H1 (cell line): Measurements from ENCODE around the gene LRRTM4. TPM values are rescaled to one million over a fixed set of nuclear protein-coding genes. Genes with fewer than 3 reads are reported as not detected.

ENCODE experiments used
- CTCF ChIA-PET: fragments of 300-600 bp; sonication (Branson Sonifier 250); formaldehyde crosslinking; loops from one replicate; lab custom pipeline; 2021; ENCODE audit not compliant: partially characterized antibody; lab: Charles Lee
- POLR2A ChIA-PET: fragments of 300-600 bp; sonication (Branson Sonifier 250); formaldehyde crosslinking; loops from one replicate; lab custom pipeline; 2021; ENCODE audit warnings: inconsistent platforms; ENCODE audit not compliant: partially characterized antibody; lab: Charles Lee
- DNase-seq, 2 experiments: peaks; one replicate each; pipeline versions ENCODE4 v3.0.0 to v3.0.0-alpha.2; 2010 to 2022; ENCODE audit warnings: low spot score in 2 of 2, low read depth in 1 of 2, mixed read lengths in 1 of 2
- FAIRE-seq: peaks from 2 replicates; lab custom pipeline; 2011; peaks lifted over from hg19 to GRCh38; lab: Jason Lieb, UNC
- H2AFZ ChIP-seq: 2 replicates; pipeline ENCODE4 v1.8.1; 2012; ENCODE audit warnings: low read length, inconsistent platforms
- H2AK5ac ChIP-seq: 2 replicates; pipeline ENCODE4 v1.6.1; 2013; ENCODE audit warnings: low read depth, low read length
- H2BK120ac ChIP-seq: replicated peaks from 2 replicates; pipeline ENCODE3; 2013; ENCODE audit warnings: low read depth, low read length, inconsistent platforms
- H2BK12ac ChIP-seq: 2 replicates; pipeline ENCODE4 v1.6.1; 2013; ENCODE audit warnings: low read depth, low read length
- H2BK15ac ChIP-seq: 2 replicates; pipeline ENCODE4 v1.6.1; 2013; ENCODE audit warnings: low read length
- H2BK20ac ChIP-seq: 2 replicates; pipeline ENCODE4 v1.6.1; 2013; ENCODE audit warnings: low read length
- H2BK5ac ChIP-seq: 2 replicates; pipeline ENCODE4 v1.6.1; 2013; ENCODE audit warnings: low read depth, low read length
- H3K14ac ChIP-seq: 2 replicates; pipeline ENCODE4 v1.6.1; 2013; ENCODE audit warnings: inconsistent platforms; ENCODE audit not compliant: insufficient read length
- H3K18ac ChIP-seq: 2 replicates; pipeline ENCODE4 v1.6.1; 2013; ENCODE audit warnings: low read length; ENCODE audit errors: extremely low read depth
- H3K23ac ChIP-seq: 2 replicates; pipeline ENCODE4 v1.6.1; 2013; ENCODE audit warnings: inconsistent platforms; ENCODE audit not compliant: insufficient read length
- H3K23me2 ChIP-seq: 2 replicates; pipeline ENCODE4 v1.6.1; 2013; ENCODE audit warnings: low read depth, low read length
- H3K27ac ChIP-seq: 2 replicates; pipeline ENCODE4 v1.6.1; 2011; ENCODE audit warnings: low read depth, low read length, inconsistent platforms
- H3K27me3 ChIP-seq, 4 experiments: replicated peaks in 1 of 4; 1 replicate in 1 of 4; 2 replicates in 3 of 4; pipeline versions ENCODE4 v1.6.1 to v1.8.1; 2011 to 2013; ENCODE audit warnings: low read length in 3 of 4, mild to moderate bottlenecking in 3 of 4, inconsistent platforms in 2 of 4, mixed read lengths in 2 of 4, moderate library complexity in 1 of 4; ENCODE audit not compliant: control insufficient read depth in 3 of 4, insufficient read depth in 3 of 4; ENCODE audit errors: extremely low read depth in 1 of 4
- H3K36me3 ChIP-seq, 4 experiments: 2 replicates each; pipeline versions ENCODE4 v1.6.1 to v1.8.1; 2011 to 2013; ENCODE audit warnings: mild to moderate bottlenecking in 4 of 4, low read length in 3 of 4, moderate library complexity in 2 of 4, control low read depth in 1 of 4, inconsistent platforms in 1 of 4; ENCODE audit not compliant: insufficient read depth in 4 of 4, control insufficient read depth in 2 of 4
- H3K4ac ChIP-seq: replicated peaks from 2 replicates; pipeline ENCODE3; 2013; ENCODE audit warnings: low read length, low read depth, mixed read lengths, inconsistent platforms; ENCODE audit not compliant: insufficient read length
- H3K4me1 ChIP-seq, 4 experiments: replicated peaks in 1 of 4; 1 replicate in 1 of 4; 2 replicates in 3 of 4; pipeline versions ENCODE4 v1.6.1 to v1.8.1; 2011 to 2013; ENCODE audit warnings: low read length in 3 of 4, inconsistent platforms in 2 of 4, mixed read lengths in 1 of 4; ENCODE audit not compliant: insufficient read depth in 4 of 4, control insufficient read depth in 3 of 4
- H3K4me2 ChIP-seq, 2 experiments: 2 replicates each; pipeline versions ENCODE4 v1.6.1 to v1.8.1; 2011 to 2013; ENCODE audit warnings: low read depth in 2 of 2, low read length in 2 of 2, control low read depth in 1 of 2, inconsistent platforms in 1 of 2, mild to moderate bottlenecking in 1 of 2; ENCODE audit not compliant: insufficient read depth in 1 of 2
- H3K4me3 ChIP-seq, 4 experiments: fragments of 200-600, 300-600 bp in 1 of 4; sonication (generic), shearing (Covaris generic), sonication (Bioruptor Twin) in 1 of 4; 2 replicates each; pipeline versions ENCODE4 v1.5.1 to v1.8.1; 2011 to 2016; ENCODE audit warnings: low read length in 4 of 4, low read depth in 3 of 4, control low read depth in 2 of 4, inconsistent platforms in 2 of 4, mild to moderate bottlenecking in 2 of 4, mixed read lengths in 1 of 4, moderate library complexity in 1 of 4; ENCODE audit not compliant: insufficient read depth in 2 of 4; ENCODE audit errors: extremely low read depth in 1 of 4
- H3K56ac ChIP-seq: replicated peaks from 2 replicates; pipeline ENCODE3; 2013; ENCODE audit warnings: low read depth, mild to moderate bottlenecking, mixed read lengths, low read length, inconsistent platforms; ENCODE audit not compliant: insufficient read length
- H3K79me1 ChIP-seq: 2 replicates; pipeline ENCODE4 v1.6.1; 2013; ENCODE audit warnings: low read depth, low read length, control low read depth
- H3K79me2 ChIP-seq, 2 experiments: 2 replicates each; pipeline versions ENCODE4 v1.6.1 to v1.8.1; 2012 to 2013; ENCODE audit warnings: low read length in 2 of 2, mild to moderate bottlenecking in 2 of 2, inconsistent platforms in 1 of 2; ENCODE audit not compliant: insufficient read depth in 2 of 2, control insufficient read depth in 1 of 2
- H3K9ac ChIP-seq, 4 experiments: replicated peaks in 1 of 4; 1 replicate in 1 of 4; 2 replicates in 3 of 4; pipeline versions ENCODE4 v1.6.1 to v1.8.1; 2011 to 2013; ENCODE audit warnings: low read depth in 3 of 4, low read length in 3 of 4, control low read depth in 2 of 4, mild to moderate bottlenecking in 2 of 4, moderate library complexity in 2 of 4, inconsistent platforms in 1 of 4; ENCODE audit errors: extremely low read depth in 1 of 4
- H3K9me3 ChIP-seq, 2 experiments: 2 replicates each; pipeline versions ENCODE4 v1.6.1 to v1.8.1; 2012 to 2013; ENCODE audit warnings: mild to moderate bottlenecking in 2 of 2, moderate library complexity in 2 of 2, control low read depth in 1 of 2, inconsistent platforms in 1 of 2, low read depth in 1 of 2, low read length in 1 of 2, mixed read lengths in 1 of 2; ENCODE audit not compliant: insufficient read depth in 2 of 2
- H4K20me1 ChIP-seq, 2 experiments: replicated peaks in 1 of 2; 2 replicates each; pipeline versions ENCODE3 to v1.8.1; 2011 to 2013; ENCODE audit warnings: inconsistent platforms in 2 of 2, low read length in 2 of 2, mild to moderate bottlenecking in 1 of 2; ENCODE audit not compliant: insufficient read depth in 2 of 2, control insufficient read depth in 1 of 2
- H4K5ac ChIP-seq: 2 replicates; pipeline ENCODE4 v1.6.1; 2013; ENCODE audit warnings: low read length, low read depth, mixed read lengths, inconsistent platforms; ENCODE audit not compliant: insufficient read length
- H4K8ac ChIP-seq: 2 replicates; pipeline ENCODE4 v1.8.0; 2013; ENCODE audit warnings: mild to moderate bottlenecking, moderate library complexity, low read length, inconsistent platforms; ENCODE audit not compliant: insufficient read depth; ENCODE audit errors: extremely low read depth
- H4K91ac ChIP-seq: replicated peaks from 2 replicates; pipeline ENCODE3; 2013; ENCODE audit warnings: low read length, mixed read lengths, inconsistent platforms; ENCODE audit not compliant: insufficient read length
- ATF2 ChIP-seq: IDR thresholded peaks from 2 replicates; pipeline ENCODE4 v1.6.1; 2012; ENCODE audit warnings: low read length, inconsistent platforms
- CTBP2 ChIP-seq: IDR thresholded peaks from 2 replicates; pipeline ENCODE4 v1.7.0; 2011; ENCODE audit warnings: borderline replicate concordance, mild to moderate bottlenecking, moderate library complexity, mixed read lengths, low read length; ENCODE audit not compliant: insufficient read depth, insufficient read length
- EP300 ChIP-seq, 2 experiments: IDR thresholded peaks; 1 replicate in 1 of 2; 2 replicates in 1 of 2; pipeline ENCODE4 v1.6.1; 2011 to 2012; ENCODE audit warnings: low read depth in 2 of 2, low read length in 2 of 2, mild to moderate bottlenecking in 2 of 2, borderline replicate concordance in 1 of 2, inconsistent platforms in 1 of 2, moderate library complexity in 1 of 2
- KDM1A ChIP-seq: fragments of 200-600, 300-600 bp; sonication (generic); IDR thresholded peaks from 2 replicates; pipeline ENCODE4 v1.7.1; 2016; ENCODE audit warnings: mild to moderate bottlenecking, low read length, borderline replicate concordance
- KDM5A ChIP-seq: fragments of 200-600 bp; IDR thresholded peaks from 2 replicates; pipeline ENCODE4 v1.7.1; 2012; ENCODE audit warnings: mild to moderate bottlenecking, low read length, inconsistent platforms, mixed read lengths
- POLR2A ChIP-seq, 2 experiments: IDR thresholded peaks; 1 replicate in 1 of 2; 2 replicates in 1 of 2; pipeline ENCODE4 v1.6.1; 2011; ENCODE audit warnings: low read depth in 2 of 2, low read length in 2 of 2, mild to moderate bottlenecking in 2 of 2; ENCODE audit errors: control extremely low read depth in 1 of 2
- RXRA ChIP-seq: IDR thresholded peaks from 2 replicates; pipeline ENCODE4 v1.6.1; 2011; ENCODE audit warnings: low read depth, mild to moderate bottlenecking, low read length, moderate library complexity; ENCODE audit not compliant: insufficient read depth
- SIRT6 ChIP-seq: IDR thresholded peaks from one replicate; pipeline ENCODE4 v1.7.1; 2012; ENCODE audit warnings: low read length, inconsistent platforms
- SP4 ChIP-seq: IDR thresholded peaks from 2 replicates; pipeline ENCODE4 v1.6.1; 2012; ENCODE audit warnings: low read length, inconsistent platforms
- TAF7 ChIP-seq: optimal IDR thresholded peaks from 2 replicates; pipeline ENCODE3; 2011; ENCODE audit warnings: low read depth, mild to moderate bottlenecking, inconsistent platforms, low read length, moderate library complexity, borderline replicate concordance
- TEAD4 ChIP-seq: IDR thresholded peaks from 2 replicates; pipeline ENCODE4 v1.6.1; 2012; ENCODE audit warnings: low read depth, low read length, inconsistent platforms, mixed read lengths
- ZNF274 ChIP-seq: IDR thresholded peaks from 2 replicates; pipeline ENCODE4 v1.7.0; 2012; ENCODE audit warnings: low read length, borderline replicate concordance; ENCODE audit errors: extremely low read depth
- WGBS, 2 experiments: shearing (Covaris generic) in 1 of 2; methylation state at CpG; one replicate each; pipeline versions ENCODE4 v1.1.6 to v1.1.7; 2013 to 2015; ENCODE audit warnings: low lambda C conversion rate in 2 of 2, mixed read lengths in 2 of 2, inconsistent platforms in 1 of 2, low coverage in 1 of 2, missing lambda C conversion rate in 1 of 2; ENCODE audit not compliant: insufficient replicate concordance in 2 of 2, insufficient coverage in 1 of 2, insufficient read length in 1 of 2; ENCODE audit errors: extremely low coverage in 1 of 2, missing lambda C conversion rate in 1 of 2; 5-methylcytosine and 5-hydroxymethylcytosine counted together
- polyA plus RNA-seq, 7 experiments: library from polyadenylated mRNA; depleted of rRNA in 3 of 7; stranded (reverse) in 5 of 7; unstranded in 2 of 7; fragments of >200 nt in 5 of 7; fragments of 200-250 nt in 2 of 7; gene quantifications; 1 replicate in 5 of 7; 2 replicates in 1 of 7; 4 replicates in 1 of 7; pipeline versions ENCODE4 v1.2.1 to v1.2.3, GENCODE V29; 2011 to 2013; ENCODE audit warnings: missing spikeins in 2 of 7, mixed read lengths in 2 of 7
- total RNA-seq: library from RNA; stranded (reverse); fragmentation: NEBNext Ultra II Directional; extraction: Animal tissue kit (Norgen Biotek cat#: 25700); gene quantifications from 2 replicates; pipeline ENCODE4 v1.2.1, GENCODE V29; 2021

Gene LRRTM4
- total and polyA plus RNA-seq, 2 of the 8 experiments (the other 6 are each of a cell fraction or from before 2014, with no cell fraction given): 3.6 to 9.5 TPM

GRCh38 chr2:76793647-76794334 lies 728.4 kb downstream of the LRRTM4 start:
- no peak for FAIRE-seq
- no peak overlapping the region for H4K91ac ChIP-seq
- no peaks in the 10 kb centered on the region for H3K27me3 ChIP-seq
- no peak overlapping the region for H3K4me3 ChIP-seq
- H3K79me1 ChIP-seq: no peaks in the 10 kb centered on the region
- H4K8ac ChIP-seq: no peak overlapping the region
- no peak overlapping the region for H3K4ac ChIP-seq
- H2BK20ac ChIP-seq: no peak overlapping the region
- H2BK120ac ChIP-seq: no peak overlapping the region
- no peaks in the 10 kb centered on the region for H4K20me1 ChIP-seq
- ChIA-PET POLR2A (interaction anchor here (0.5 kb wide), 1 partner anchor 859 kb away, joined by 3 read pairs; no protein-coding TSS in a partner anchor), CTCF (no interaction called here)
- WGBS, 2 experiments: 82% methylated on average over 4 of the region's 4 CpGs; no CpG with 5 or more reads in 1 of the 2 experiments
- no peak overlapping the region for H3K18ac ChIP-seq
- no peak overlapping the region for H2AK5ac ChIP-seq
- H3K56ac ChIP-seq: no peak overlapping the region
- H3K4me2 ChIP-seq: no peak overlapping the region
- no peak overlapping the region for H2BK15ac ChIP-seq
- no peaks in the 10 kb centered on the region for H3K9me3 ChIP-seq
- no peak overlapping the region for H2BK12ac ChIP-seq
- no peak overlapping the region for H3K14ac ChIP-seq
- no peaks in the 10 kb centered on the region for H3K23me2 ChIP-seq
- H3K79me2 ChIP-seq: no peaks in the 10 kb centered on the region
- H3K4me1 ChIP-seq: peaks cover 0 to 3% (median 1%) of the 10 kb centered on the region in 4 experiments; a peak in 2 of 7 replicates
- H3K23ac ChIP-seq: no peak overlapping the region
- no peak for DNase-seq
- no peak overlapping the region for H3K9ac ChIP-seq
- H2AFZ ChIP-seq: no peak overlapping the region
- H2BK5ac ChIP-seq: no peak overlapping the region
- H3K27ac ChIP-seq: no peak overlapping the region
- H3K36me3 ChIP-seq: no peaks in the 10 kb centered on the region
- no peak overlapping the region for H4K5ac ChIP-seq
- TF ChIP-seq POLR2A (IDR thresholded peaks at IDR 0.05; ENCODE audit: control extremely low read depth in 1 of 2, low read depth in 2 of 2, low read length in 2 of 2) (no peak), KDM1A (no peak), TAF7 (no peak), RXRA (no peak), ZNF274 (no peak), SP4 (no peak), EP300 (IDR thresholded peaks at IDR 0.05; ENCODE audit: borderline replicate concordance in 1 of 2, low read depth in 2 of 2, low read length in 2 of 2) (no peak), KDM5A (no peak), SIRT6 (no peak), CTBP2 (no peak), TEAD4 (no peak), ATF2 (no peak)
